NCI-H82 (cell line): ENCODE data around the gene THADA.

Experiments
- DNase-seq: peaks from one replicate; lab custom pipeline; 2025; lab: John Stamatoyannopoulos, UW

Gene THADA

DNA sequence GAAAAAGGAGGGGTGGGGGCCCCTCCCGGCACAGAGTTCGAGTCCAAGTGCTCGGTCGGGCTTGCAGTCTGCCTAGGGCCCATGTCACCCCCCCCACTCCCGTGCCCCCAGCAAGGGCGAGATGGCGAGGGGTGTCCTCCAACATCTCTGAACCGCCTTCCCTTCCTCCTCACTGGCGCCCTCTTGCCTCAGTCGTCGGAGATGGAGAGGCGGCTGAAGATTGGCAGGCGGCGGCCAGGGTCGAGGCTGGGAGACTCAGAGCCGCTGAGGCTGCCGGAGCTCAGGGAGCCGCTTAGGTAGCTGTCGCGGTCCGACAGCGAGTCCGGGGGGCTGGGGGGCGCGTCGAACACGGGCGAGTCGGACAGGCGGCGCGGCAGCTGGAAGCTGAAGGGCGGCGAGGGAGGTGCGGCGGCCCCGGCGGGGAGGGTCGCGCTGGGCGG is 371.7 kb downstream of the THADA start:
- DNase-seq = peak; percentile 85

DNA sequence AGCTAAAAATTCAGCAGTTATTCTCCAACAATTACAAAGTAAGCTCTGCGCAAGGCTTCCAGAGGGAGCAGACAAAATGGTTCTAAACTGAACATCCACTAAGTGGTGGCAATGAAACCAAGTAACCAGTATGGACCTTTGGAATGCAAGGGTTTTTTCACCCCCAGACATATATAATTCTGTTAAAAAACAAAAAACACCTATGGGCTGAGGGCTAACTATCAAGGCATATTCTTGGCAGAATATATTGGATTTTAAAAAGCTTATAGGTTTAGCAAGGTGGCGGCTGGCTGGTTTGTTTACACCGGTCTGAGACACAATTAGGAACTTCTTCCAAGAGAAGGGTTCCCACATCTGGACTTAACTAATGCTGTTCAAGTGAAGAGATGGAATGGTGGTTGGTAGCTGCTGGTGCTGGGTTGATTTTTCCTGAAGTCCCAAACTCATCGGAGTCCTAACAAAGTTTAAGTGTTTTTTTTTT is 372.3 kb downstream of the THADA start:
- DNase-seq = peak; percentile 47

DNA sequence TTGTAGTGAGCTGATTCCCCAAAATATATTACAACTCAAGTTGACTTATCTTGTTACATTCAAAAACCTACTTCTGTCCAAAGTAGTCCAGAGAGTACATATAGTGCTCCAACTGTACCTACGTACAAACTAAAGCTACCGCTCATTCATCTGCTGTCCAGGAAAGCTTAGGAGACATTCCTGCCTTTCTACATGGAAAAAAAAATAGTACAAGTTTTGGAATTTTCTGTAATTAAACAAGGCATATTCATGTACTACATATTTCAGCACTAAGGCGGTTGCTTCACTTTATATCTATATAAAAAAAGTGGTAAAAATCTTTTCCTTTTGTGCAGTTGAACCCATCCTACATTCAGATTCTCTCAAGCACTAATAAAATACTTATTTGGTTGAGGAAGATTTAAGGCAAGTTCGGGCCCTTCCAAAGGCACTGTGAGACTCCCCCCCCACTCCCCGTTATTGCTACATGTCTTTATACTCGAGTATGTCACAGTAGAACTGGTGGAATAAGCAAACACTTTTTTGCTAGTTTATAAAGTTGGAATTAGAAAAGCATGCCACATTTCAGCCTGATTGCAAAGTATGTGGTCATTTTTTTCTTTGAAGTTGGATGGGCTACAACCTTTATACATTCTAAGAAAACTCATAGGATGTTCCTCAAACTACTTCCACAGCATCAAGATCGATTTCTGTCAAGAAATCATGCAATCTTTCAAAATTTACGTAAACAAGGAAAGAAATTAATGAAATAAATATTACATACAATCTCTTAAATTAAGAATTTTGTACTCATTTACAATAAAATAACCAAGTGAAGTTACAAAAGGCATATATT is 373.1 kb downstream of the THADA start:
- peak; percentile 31 for DNase-seq

DNA sequence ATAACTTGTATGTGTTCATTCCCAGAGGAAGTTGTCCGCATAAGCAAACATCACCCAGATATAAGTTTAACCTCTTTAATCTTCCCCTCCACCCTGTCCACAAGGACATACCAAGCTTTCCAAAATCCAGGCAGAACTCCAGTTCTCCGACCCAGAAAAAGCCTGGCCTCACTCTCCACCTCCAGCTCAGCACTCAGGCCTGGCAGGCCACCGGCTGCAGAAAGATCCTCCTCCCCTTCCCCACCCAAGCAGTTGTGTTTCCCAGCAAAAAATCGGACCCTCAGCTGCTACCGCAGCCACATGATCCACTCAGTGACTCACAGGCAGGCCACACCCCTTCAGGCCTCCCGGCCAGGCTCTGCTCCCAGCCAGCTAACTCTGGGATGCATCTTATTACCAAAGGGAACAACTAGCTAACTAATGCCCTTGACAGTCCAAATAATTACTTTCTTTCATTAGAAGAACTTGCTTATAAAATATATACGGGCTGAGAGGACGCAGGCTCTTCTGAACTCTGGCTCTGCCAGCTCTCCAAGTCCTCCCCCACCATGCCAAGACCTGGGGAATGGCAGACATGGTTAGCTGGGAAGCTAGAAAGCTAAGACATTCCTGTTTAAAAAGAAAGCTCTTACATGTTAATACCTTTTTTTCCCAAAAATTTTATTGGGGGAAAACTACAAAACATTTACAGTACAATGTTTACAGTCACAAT is 373.9 kb downstream of the THADA start:
- peak; percentile 90 for DNase-seq

DNA sequence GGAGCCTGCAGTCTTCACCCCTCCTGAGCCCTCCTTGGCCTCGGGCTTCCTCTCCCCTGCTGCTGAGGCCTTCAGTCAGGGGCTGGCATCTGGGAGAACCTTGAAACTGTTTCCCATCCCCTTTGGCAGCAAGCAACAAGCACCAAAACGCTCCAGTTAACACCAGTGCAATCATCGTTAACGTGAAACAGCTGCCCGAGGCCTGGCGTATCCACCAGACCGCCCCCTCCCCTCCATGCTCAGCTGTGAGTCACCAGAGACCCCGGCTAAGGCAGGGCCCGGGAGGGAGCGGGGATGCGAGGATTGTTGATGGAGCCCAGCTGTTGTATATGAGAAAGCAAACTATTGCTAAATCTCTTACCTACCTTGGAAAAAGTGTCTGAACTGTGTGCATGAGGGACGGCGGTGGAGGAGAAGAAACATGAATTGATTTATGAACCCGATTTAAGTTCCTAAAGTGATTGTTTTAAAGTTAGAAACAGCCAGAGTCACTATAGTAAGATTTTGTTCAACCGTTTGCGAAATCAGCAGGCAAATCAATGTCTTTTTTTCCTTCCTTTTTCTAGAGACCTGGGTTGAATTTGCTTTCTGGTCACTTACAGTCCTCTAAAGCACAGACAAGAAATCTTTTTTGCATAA is 374.6 kb downstream of the THADA start:
- DNase-seq = peak; percentile 76

DNA sequence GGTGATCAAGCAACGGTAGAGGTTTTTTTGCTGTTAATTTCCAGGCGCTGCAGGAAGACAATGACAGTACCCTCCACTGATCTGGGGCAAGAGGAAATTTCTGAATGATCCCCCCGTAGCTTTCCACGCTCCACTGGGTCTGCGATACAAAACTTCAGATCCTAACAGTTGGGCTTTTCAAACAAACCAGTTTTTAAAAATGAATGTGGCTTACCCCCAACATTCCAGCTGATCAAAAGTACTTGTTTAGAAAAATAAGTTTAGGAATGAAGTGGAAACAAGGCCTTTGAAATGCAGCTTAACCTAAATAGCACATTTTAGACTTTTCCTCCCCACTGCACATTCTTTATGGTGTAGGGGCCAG is 375.1 kb downstream of the THADA start:
- DNase-seq = no peak

DNA sequence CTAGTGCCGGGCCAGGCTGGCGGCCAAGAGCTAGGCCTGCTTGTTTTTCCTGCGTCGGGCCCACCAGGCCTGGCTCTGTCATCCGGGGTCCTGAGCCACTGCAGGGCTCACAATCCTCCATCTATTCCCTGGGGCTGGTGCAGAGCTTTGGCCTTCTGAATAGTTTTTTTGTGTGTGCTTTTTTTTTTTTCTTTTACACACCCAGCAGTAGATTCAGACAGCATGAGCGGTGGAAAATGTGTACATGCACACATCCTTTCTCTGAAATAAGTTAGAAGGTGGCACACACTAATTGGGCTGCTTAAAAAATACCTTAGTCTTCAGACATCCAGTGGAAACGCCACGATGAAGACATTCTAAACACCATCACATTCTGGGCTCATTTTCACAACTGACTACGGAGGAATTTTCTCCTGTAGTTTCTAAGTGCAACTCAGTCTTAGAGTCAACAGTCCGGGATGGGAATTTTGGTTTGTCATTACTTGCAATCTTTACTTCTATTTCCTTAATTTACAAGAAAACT is 375.5 kb downstream of the THADA start:
- no peak for DNase-seq

DNA sequence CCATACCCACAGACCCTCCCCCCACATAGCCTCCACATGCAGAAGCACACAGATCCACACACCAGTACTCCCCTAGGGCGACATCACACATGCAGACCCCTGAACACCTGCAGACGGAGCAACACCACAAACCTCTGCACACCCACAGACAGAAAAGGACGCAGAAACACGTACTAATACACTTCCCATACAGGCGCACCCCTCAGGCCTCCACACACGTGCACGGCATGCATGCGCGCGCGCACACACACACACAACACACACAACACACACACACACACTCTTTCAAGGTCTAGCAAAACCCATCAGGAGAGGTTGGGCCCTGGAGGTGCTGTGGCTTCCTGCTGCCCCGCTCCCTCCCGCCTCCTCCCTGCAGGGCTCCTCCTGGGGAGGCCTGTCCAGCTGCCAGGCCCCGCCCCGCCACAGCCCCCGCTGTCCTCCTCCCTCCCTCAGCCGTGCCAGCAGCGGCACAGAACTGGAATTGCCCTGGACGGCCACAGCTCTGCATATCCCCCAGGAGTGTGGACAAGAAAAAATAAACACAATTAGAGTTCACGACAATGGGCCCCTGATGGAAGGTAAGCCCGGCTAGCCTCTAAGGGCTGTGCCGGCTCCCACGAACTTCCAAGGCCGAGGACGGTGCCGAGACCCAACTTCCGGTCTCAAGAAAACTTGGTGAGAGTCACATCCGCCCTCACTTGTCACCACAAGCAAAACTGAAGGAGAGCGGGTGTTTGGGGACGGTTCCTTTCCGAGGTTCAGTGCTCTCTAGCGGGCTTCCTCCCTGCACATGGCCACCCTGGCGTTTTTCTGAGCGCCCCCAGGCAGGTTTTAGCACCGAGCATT is 376.2 kb downstream of the THADA start:
- DNase-seq = peak; percentile 78

DNA sequence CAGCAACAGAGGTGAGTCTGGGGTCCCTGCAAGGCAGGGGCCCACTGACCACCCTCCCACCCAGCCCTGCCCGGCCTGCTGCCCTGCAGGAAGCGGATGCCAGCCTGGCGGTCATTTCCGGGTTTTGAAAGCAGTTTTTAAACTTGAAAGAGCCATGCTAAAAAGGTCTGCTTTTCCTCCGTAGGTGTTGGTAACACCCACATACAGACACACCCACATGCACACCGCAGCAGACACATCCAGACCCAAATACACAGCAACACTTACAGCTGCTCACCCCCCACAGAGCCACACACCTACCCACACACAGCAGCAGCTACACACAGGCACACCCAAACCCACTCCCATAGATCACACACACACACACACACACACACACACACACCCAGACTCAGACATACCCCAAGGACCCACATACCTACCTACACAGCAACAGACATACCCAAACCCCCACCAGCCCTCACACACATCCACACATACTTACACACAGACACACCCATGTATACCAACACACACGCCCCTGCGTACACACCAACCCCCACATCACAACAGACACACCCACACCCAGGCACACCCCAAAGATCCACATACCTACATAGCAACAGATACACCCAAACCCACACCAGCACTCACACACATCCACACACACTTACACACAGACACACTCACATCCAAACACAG is 377.0 kb downstream of the THADA start:
- DNase-seq = no peak

DNA sequence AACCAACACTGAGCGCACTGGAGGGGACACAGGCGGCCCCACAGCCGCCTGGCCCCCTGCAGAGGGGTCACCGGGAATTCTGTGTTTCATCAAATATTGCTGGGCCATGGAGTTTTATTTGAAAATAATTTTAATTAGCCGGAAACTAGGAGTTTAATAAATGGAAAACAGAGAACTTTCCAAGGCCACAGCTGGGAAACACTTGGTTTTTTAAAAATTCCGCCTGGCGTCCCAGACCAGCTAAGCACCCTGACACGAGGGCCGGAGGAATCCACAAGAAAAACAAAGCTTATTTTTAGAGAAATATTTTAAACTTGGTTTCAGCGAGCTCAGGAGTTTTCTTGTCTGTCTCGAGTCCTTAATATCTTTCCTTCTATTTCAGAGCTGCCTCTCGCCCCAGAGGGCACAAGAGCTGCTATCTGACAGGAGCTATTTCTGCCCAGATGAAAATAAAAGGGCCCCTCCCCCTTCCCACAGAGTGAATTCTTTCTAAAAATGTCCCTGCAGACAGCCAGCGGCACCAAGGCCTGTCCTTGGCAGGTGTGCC is 377.6 kb downstream of the THADA start:
- no peak for DNase-seq

DNA sequence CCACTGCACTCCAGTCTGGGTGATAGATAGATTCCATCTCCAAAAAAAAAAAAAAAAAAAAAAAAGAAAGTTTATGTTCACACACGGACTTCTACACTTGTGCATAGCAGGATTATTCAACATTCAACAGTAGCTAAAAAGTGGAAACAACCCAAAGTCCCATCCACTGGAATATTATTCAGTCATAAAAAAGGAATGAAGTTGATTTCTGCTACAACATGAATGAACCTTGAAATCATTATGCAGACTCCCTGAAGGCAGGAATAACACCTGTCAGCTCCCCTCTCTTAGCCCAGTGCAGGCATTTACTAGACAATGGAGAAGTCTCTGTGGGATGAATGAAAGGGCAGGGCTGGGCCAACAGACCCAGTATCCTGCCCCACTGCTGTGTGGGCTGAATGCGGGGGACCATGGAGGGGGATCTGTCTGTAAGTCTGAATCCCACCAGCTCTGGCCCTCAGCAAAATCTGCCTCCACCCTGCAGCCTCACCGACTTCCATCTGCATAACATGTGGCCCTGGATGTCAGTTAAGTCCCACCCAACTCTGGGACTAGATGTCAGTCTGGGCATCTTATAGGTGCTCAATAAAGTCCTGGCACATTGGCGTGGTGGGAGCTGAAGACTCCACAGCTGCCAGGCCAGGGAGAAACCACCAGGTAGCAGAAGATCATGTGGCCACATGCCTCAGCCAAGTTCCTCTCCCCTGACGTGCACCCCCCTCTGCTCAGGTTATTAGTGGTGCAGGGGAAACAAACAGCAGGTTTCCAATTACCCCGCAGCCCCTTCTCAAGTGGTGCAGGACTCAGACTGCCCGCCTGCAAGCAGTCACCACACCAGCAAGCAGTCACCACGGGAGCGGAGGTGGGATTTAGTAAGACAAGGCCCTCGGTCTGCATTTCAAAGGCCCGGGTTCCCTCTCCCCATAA is 378.3 kb downstream of the THADA start:
- DNase-seq = no peak

DNA sequence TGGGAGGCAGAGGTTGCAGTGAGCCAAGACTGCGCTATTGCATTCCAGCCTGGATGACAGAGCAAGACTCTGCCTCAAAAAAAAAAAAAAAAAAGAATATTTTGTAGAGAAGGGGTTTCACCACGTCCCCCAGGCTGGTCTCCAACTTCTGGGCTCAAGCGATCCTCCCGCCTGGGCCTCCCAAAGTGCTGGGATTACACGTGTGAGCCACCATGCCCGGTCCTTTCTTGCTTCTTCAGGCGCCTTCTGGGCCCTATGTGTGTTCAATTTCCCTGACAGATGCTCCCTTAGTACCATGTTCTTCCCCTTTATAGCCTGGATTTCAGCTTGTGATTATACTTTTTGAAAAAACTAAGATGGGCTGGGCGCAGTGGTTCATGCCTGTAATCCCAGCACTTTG is 379.2 kb downstream of the THADA start:
- DNase-seq = no peak

DNA sequence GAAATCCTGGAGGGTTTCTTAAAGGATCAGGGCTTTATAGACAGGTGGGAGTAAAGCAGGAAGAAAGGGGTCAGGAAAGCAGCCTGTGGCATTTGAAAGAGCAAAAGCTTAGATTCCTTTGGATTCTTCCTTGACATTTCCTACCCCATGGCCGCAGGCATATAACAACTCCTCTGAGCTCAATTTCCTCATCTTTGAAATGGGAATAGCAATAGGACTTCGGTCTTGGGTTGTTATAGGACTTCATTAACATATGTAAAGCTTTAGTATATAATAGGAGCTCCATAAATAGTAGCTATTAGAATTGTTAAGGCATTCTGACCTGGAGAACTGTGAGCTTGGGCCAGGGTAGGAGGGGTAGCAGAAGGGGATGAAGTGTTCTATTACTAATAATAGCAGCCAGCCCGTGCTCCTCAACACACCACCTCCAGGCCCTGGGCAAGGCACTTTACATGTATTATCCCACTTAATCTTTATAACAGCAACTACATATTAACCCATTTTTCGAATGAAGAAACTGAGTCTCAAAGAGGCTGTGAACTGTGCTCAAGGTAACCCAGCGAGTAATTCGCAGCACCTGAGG is 380.1 kb downstream of the THADA start:
- no peak for DNase-seq

DNA sequence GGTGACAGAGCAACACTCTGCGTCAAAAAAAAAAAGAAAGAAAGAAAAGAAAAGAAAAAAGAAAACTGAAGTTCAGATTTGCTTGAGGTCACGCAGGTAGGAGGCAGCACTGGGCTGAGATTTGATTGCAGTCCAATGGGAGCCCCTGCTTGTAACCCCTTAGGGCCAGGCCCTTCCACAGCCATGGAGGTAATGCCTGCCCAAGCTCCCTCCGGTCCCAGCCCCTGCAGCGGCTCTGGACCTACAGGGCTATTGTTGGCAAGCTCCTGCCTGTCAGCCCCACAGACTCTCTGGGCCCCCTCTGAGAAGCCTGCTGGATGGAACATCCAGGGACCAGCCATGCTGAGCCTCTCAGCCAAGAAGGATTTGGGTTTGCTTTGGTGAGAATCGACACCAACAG is 381.6 kb downstream of the THADA start:
- no peak for DNase-seq

DNA sequence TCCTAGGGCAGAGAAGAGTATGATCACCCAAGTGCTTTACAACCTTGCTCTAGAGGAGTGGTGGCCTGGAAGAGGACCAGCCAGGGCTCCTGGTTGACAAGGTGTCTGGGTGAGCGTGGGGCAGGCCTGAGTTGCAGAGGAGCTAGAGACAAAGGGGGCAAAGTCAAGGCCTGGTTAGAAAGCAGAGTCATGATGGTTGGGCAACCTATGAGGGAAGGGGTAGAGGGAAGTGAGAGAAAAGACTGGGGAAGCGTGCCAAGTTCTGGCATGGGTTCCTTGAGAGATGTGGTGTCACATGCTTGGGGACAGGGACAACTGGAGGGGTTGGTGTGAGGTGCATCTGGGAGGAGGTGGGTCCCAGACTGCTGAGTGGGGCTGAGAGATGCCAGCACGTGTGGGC is 382.9 kb downstream of the THADA start:
- DNase-seq = no peak

DNA sequence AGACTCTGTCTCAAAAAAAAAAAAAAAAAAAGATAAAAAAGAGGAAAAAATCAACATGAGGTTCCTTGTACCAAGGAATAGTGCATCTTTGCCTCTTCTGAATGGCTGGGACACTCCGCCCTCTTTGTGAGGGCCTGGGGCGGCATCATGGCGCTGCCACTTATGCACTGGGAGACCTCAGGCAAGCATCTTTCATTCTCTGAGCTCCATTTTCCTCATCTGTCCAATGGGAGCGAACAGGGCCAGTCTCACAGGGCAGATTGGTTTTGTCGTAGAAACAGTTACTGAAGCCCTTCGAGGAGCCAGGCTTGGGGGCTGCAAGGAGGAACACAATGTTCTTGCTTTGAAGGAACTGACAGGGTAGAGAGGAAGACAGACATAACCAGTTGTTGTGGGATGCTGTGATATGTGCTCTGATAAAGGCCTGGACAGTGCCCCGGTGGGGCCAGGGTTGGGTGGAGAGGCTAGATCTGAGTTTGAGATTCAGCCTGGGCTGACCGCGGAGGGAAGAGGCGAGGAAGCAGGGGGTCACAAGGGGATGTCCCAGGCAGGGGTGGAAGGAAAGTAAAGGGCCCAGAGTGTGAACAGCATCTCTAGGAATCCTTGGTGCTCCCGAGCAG is 383.5 kb downstream of the THADA start:
- DNase-seq = no peak

DNA sequence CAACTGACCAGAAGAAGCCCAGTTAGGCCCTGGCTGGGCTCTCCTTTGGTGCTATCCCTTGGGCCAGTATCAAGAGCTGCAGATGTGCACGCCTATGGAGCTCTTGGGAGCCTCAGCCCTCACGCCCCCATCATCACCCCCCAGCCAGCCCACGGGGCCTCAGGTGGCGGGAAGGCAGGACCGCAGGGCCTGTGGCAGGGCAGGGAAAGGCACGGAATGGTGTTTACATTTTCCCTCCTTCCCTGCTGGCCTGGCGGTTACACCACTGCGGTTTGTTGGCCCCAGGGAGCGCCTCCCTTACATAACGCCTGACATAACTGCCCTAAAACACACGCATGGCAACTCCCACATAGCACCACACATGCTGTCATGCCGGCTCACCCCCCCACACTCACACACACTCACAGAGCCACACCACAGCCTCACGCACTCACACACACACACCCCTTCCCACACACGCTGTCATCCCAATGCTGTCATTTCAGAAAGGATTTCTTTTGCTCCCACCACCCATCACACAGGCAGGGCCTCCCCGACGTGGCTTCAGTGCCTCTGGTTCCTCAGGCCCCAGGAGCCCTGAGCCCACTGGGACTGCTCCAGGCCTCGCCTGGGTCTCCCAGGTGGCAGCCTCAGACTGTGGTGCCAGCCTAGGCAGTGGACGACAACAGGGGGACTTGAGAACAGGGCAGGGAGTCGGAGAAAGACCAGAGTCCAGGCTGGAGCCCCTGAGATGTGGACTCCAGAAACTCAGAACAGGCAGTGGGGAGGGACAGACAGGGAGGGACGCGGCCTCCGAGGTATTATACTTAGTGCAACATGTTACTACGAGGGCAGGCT is 385.2 kb downstream of the THADA start:
- no peak for DNase-seq

DNA sequence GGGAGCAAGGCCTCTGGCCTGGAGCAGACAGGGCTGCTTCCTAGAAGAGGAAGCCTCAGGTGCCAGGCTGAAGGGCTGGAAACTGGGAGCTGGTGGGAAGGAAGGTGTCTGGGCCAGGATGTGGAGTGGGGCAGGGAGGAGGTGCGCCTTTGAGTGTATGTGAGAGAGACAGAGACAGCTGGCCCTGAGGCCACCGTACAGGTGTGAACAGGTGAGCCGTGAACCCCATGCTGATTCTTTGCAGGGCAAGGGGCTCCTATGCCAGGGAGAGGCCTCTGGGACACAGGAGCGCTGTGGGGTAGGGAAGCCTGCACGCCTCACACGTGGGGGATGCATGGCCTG is 385.7 kb downstream of the THADA start:
- DNase-seq = no peak
